A549 (cell line): ENCODE results near the gene EGFLAM. TPM values are rescaled to one million over a fixed set of nuclear protein-coding genes. Genes with fewer than 3 reads are reported as not detected.

Experiments used
- ATAC-seq, 2 experiments: fragments of 200-7000 bp in 1 of 2; fragments of >200 bp in 1 of 2; cut with Nextera tagmentation in 1 of 2; cut with Tn5 transposase in 1 of 2; 3 replicates each; pipeline versions ENCODE4 v1.8.0 to v1.9.1; 2018 to 2020; ENCODE audit warnings: mild to moderate bottlenecking in 1 of 2, moderate library complexity in 1 of 2
- CTCF ChIA-PET: fragments of 300-600 bp; sonication (Branson Sonifier 250); formaldehyde crosslinking; extraction: SDS; loops from one replicate; lab custom pipeline; 2021; ENCODE audit warnings: antibody characterized with exemption, inconsistent platforms; lab: Yijun Ruan, JAX
- POLR2A ChIA-PET: fragments of 350-600 bp; formaldehyde crosslinking; extraction: SDS; loops from one replicate; lab custom pipeline; 2021; ENCODE audit warnings: antibody characterized with exemption, inconsistent platforms; lab: Yijun Ruan, JAX
- DNase-seq, 2 experiments: peaks; one replicate each; pipeline versions ENCODE4 v3.0.0 to v3.0.0-alpha.2; 2011 to 2016; ENCODE audit warnings: low read depth in 1 of 2, low spot score in 1 of 2
- FAIRE-seq: peaks from 2 replicates; lab custom pipeline; 2011; peaks lifted over from hg19 to GRCh38; lab: Jason Lieb, UNC
- H3K27ac ChIP-seq, 2 experiments: fragments of >200 bp; sonication (Bioruptor Twin); formaldehyde crosslinking; 3 replicates each; pipeline ENCODE4 v1.5.1; 2016 to 2017
- H3K4me1 ChIP-seq: fragments of >200 bp; sonication (Bioruptor Twin); formaldehyde crosslinking; 3 replicates; pipeline ENCODE4 v1.6.1; 2016
- H3K4me2 ChIP-seq: fragments of >200 bp; sonication (Bioruptor Twin); formaldehyde crosslinking; 3 replicates; pipeline ENCODE4 v1.6.1; 2016
- H3K4me3 ChIP-seq: fragments of >200 bp; sonication (Bioruptor Twin); formaldehyde crosslinking; 3 replicates; pipeline ENCODE4 v1.5.1; 2016
- H3K9me3 ChIP-seq: fragments of >200 bp; sonication (Bioruptor Twin); formaldehyde crosslinking; 3 replicates; pipeline ENCODE4 v1.6.1; 2016
- BHLHE40 ChIP-seq: IDR thresholded peaks from 2 replicates; pipeline ENCODE4 v1.6.1; 2012; ENCODE audit warnings: low read depth, low read length, inconsistent platforms
- CHD4 ChIP-seq: fragments of 200-600 bp; sonication (generic); IDR thresholded peaks from 2 replicates; pipeline ENCODE4 v1.6.1; 2016; ENCODE audit warnings: antibody characterized with exemption, mild to moderate bottlenecking, borderline replicate concordance
- FOSB ChIP-seq: fragments of 250-450 bp; sonication (Bioruptor Pico); IDR thresholded peaks from 2 replicates; pipeline ENCODE4 v1.5.0; 2020; ENCODE audit warnings: mild to moderate bottlenecking, moderate library complexity
- FOSL2 ChIP-seq, 2 experiments: fragments of 450-650 bp in 1 of 2; fragments of >200 bp in 1 of 2; sonication (Bioruptor Twin) in 1 of 2; formaldehyde crosslinking; IDR thresholded peaks; 2 replicates each; pipeline versions ENCODE4 v1.5.0 to v1.6.1; 2016 to 2020; ENCODE audit warnings: mild to moderate bottlenecking in 1 of 2, moderate library complexity in 1 of 2
- HOXA7 ChIP-seq: fragments of 250-450 bp; sonication (Bioruptor Pico); IDR thresholded peaks from 2 replicates; pipeline ENCODE4 v1.5.0; 2020; ENCODE audit warnings: mild to moderate bottlenecking, moderate library complexity
- JUNB ChIP-seq: fragments of >200 bp; sonication (Bioruptor Twin); formaldehyde crosslinking; IDR thresholded peaks from 2 replicates; pipeline ENCODE4 v1.6.1; 2016
- POLR2A ChIP-seq: IDR thresholded peaks from 2 replicates; pipeline ENCODE4 v1.6.1; 2012; ENCODE audit warnings: mild to moderate bottlenecking, low read length
- POLR2AphosphoS2 ChIP-seq: conservative IDR thresholded peaks from 2 replicates; pipeline ENCODE4 v1.6.1; 2012; ENCODE audit warnings: low read length, improper control_type of control experiment, inconsistent platforms
- RAD21 ChIP-seq, 2 experiments: fragments of >200 bp in 1 of 2; sonication (Bioruptor Twin) in 1 of 2; formaldehyde crosslinking in 1 of 2; IDR thresholded peaks in 1 of 2; conservative IDR thresholded peaks in 1 of 2; 2 replicates in 1 of 2; 3 replicates in 1 of 2; pipeline ENCODE4 v1.6.1; 2012 to 2018; ENCODE audit warnings: inconsistent platforms in 1 of 2
- RARB ChIP-seq: fragments of 250-450 bp; sonication (Bioruptor Pico); IDR thresholded peaks from 2 replicates; pipeline ENCODE4 v1.8.0; 2021; ENCODE audit warnings: mild to moderate bottlenecking, moderate library complexity
- RFX5 ChIP-seq: fragments of 450-650 bp; IDR thresholded peaks from 2 replicates; pipeline ENCODE4 v1.7.1; 2014; ENCODE audit warnings: antibody characterized with exemption, mild to moderate bottlenecking, moderate library complexity
- SREBF2 ChIP-seq: fragments of 450-650 bp; IDR thresholded peaks from 2 replicates; pipeline ENCODE4 v1.6.1; 2014; ENCODE audit warnings: mild to moderate bottlenecking, moderate library complexity
- TP53 ChIP-seq: fragments of 250-450 bp; sonication (Bioruptor Pico); IDR thresholded peaks from 2 replicates; pipeline ENCODE4 v1.5.0; 2021; ENCODE audit warnings: mild to moderate bottlenecking, moderate library complexity
- WGBS: methylation state at CpG from one replicate; pipeline ENCODE4 v1.1.6; 2017; ENCODE audit errors: missing lambda C conversion rate; 5-methylcytosine and 5-hydroxymethylcytosine counted together
- polyA plus RNA-seq, 4 experiments: library from polyadenylated mRNA; depleted of rRNA in 3 of 4; stranded (reverse); fragments of >200 nt; fragmentation: RNase III in 1 of 4; extraction: RNeasy Plus Mini Kit Qiagen cat#74134 plus additional on column Dnase treatment in 1 of 4; gene quantifications; 2 replicates in 3 of 4; 3 replicates in 1 of 4; pipeline ENCODE4 v1.2.3, GENCODE V29; 2011 to 2017
- TF ChIP-seq, protein P1 (sequence below): fragments of >200 bp; sonication (Bioruptor Twin); formaldehyde crosslinking; IDR thresholded peaks from 3 replicates; pipeline ENCODE4 v1.5.1; 2016
- TF ChIP-seq, protein P2 (sequence below): fragments of >200 bp; sonication (Bioruptor Twin); formaldehyde crosslinking; IDR thresholded peaks from 2 replicates; pipeline ENCODE4 v1.6.1; 2016
- TF ChIP-seq, protein P3 (sequence below): fragments of >200 bp; sonication (Bioruptor Twin); formaldehyde crosslinking; IDR thresholded peaks from 3 replicates; pipeline ENCODE4 v1.6.1; 2016
- TF ChIP-seq, protein P4 (sequence below): fragments of 450-650 bp; IDR thresholded peaks from 2 replicates; pipeline ENCODE4 v1.6.1; 2014; ENCODE audit warnings: antibody characterized with exemption

Gene EGFLAM
- polyA plus RNA-seq, 2 of the 4 experiments (the other 2 are of a cell fraction): 0.13 TPM; not detected in 1

DNA sequence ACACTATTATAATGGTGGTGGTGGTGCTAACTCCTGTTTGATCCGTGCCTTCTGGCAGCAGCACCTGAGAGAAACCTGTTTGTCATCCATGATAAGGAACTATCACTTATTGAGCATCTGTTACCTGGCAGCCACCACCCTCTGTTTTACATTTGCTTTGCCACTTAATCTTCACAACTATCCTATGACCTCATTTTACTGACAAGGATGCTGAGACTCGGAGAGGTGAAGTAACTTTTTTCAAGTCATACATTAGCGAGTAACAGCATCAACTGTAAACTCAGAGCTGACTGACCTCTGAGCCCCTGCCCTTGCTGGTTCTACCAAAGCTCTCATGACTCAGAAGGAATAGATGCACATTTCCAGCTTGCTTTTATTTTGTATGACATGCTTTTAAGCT is 81.1 kb downstream of the EGFLAM start:
- WGBS: 2% methylated on average over 3 of the region's 3 CpGs
- H3K9me3 ChIP-seq: no peaks in the 10 kb centered on the region
- no peak overlapping the region for H3K4me2 ChIP-seq
- DNase-seq (no peak), ATAC-seq (no peak; a peak in 1 of 6 replicates), FAIRE-seq (no peak)
- H3K4me1 ChIP-seq: no peaks in the 10 kb centered on the region
- no peak overlapping the region for H3K4me3 ChIP-seq
- TF ChIP-seq RARB (no peak), TP53 (no peak), RAD21 (conservative IDR thresholded peaks at IDR 0.05 in 1 of 2, IDR thresholded peaks at IDR 0.05 in 1 of 2) (no peak)
- TF ChIP-seq, protein P1, sequence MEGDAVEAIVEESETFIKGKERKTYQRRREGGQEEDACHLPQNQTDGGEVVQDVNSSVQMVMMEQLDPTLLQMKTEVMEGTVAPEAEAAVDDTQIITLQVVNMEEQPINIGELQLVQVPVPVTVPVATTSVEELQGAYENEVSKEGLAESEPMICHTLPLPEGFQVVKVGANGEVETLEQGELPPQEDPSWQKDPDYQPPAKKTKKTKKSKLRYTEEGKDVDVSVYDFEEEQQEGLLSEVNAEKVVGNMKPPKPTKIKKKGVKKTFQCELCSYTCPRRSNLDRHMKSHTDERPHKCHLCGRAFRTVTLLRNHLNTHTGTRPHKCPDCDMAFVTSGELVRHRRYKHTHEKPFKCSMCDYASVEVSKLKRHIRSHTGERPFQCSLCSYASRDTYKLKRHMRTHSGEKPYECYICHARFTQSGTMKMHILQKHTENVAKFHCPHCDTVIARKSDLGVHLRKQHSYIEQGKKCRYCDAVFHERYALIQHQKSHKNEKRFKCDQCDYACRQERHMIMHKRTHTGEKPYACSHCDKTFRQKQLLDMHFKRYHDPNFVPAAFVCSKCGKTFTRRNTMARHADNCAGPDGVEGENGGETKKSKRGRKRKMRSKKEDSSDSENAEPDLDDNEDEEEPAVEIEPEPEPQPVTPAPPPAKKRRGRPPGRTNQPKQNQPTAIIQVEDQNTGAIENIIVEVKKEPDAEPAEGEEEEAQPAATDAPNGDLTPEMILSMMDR: no peak
- POLR2A ChIA-PET: no interaction called here
- CTCF ChIA-PET: no interaction called here
- H3K27ac ChIP-seq: no peak overlapping the region

DNA sequence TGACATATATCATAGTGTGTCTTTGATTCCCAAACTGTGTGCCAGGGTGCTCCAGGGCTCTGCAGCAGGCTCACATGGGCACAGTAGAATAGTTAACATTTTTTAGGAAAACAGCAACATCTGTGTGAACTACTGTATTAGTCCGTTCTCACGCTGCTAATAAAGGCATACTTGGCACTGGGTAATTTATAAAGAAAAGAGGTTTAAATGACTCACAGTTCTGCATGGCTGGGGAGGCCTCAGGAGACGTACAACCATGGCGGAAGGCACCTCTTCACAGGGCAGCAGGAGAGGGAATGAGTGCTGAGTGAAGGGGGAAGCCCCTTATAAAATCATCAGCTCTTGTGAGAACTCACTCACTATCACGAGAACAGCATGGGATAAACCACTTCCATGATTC is 82.7 kb downstream of the EGFLAM start:
- CTCF ChIA-PET: no interaction called here
- H3K4me3 ChIP-seq: no peak overlapping the region
- H3K4me2 ChIP-seq: no peak overlapping the region
- ATAC-seq (no peak), DNase-seq (no peak), FAIRE-seq (no peak)
- no peaks in the 10 kb centered on the region for H3K9me3 ChIP-seq
- POLR2A ChIA-PET: no interaction called here
- TF ChIP-seq BHLHE40 (no peak), SREBF2 (no peak), RFX5 (no peak), RARB (no peak), POLR2A (no peak)
- TF ChIP-seq, protein P2, sequence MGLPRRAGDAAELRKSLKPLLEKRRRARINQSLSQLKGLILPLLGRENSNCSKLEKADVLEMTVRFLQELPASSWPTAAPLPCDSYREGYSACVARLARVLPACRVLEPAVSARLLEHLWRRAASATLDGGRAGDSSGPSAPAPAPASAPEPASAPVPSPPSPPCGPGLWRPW: no peak
- TF ChIP-seq, protein P3, sequence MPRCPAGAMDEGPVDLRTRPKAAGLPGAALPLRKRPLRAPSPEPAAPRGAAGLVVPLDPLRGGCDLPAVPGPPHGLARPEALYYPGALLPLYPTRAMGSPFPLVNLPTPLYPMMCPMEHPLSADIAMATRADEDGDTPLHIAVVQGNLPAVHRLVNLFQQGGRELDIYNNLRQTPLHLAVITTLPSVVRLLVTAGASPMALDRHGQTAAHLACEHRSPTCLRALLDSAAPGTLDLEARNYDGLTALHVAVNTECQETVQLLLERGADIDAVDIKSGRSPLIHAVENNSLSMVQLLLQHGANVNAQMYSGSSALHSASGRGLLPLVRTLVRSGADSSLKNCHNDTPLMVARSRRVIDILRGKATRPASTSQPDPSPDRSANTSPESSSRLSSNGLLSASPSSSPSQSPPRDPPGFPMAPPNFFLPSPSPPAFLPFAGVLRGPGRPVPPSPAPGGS: no peak
- WGBS: 13% methylated on average over 5 of the region's 5 CpGs
- no peaks in the 10 kb centered on the region for H3K4me1 ChIP-seq
- H3K27ac ChIP-seq: no peak overlapping the region

DNA sequence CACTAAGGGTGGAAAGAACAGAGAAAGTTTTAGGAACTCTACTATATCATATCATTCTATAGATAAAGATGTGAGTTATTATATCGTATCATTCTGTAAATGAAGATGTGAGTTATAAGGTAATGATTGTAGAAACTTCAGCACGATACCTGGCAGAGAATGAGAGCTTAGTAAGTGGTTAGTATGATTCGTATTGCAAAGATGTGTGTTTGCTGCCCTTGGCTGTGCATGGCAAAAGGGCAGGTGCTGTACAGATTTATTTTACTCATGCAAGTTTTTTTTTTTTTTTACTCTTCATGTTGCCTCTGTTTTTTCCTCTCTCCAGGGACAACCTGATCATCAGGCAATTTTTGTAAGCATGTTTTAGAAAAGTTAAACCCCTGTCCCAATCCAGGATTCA is 83.3 kb downstream of the EGFLAM start:
- H3K9me3 ChIP-seq: no peaks in the 10 kb centered on the region
- DNase-seq: no peak
- H3K4me1 ChIP-seq: no peaks in the 10 kb centered on the region
- CTCF ChIA-PET: no interaction called here
- no peak overlapping the region for H3K4me2 ChIP-seq
- no peak overlapping the region for H3K4me3 ChIP-seq
- 1% methylated on average over 3 of the region's 3 CpGs for WGBS
- no peak for TF ChIP-seq JUNB
- ATAC-seq: no peak
- H3K27ac ChIP-seq: no peak overlapping the region
- POLR2A ChIA-PET: no interaction called here
- no peak for FAIRE-seq

DNA sequence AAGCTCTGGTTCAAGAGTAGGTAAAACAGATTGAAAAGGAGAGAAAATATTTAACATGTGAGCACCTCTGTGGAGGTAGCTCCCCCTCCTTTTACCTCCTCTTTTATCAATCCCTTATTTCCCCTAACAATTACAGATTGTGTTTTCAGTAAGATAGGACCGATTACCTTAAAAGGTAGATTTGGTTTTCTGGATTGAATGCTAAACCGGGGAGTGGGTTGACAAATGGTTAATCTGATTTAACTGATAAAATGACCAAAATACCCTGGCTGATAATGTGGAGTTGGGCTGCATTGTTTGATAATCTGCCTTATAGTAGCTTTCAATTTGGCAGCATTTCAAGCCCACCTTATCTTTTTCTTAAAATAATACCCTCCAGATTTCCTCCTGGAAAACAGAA is 83.9 kb downstream of the EGFLAM start:
- POLR2A ChIA-PET: no interaction called here

More for the DNA sequence above, 83.9 kb downstream of the EGFLAM start:
- Histone ChIP-seq H3K4me1 (no peaks in the 10 kb centered on the region), H3K4me2 (no peak overlapping the region), H3K4me3 (no peak overlapping the region), H3K9me3 (no peaks in the 10 kb centered on the region), H3K27ac (no peak overlapping the region)
- FAIRE-seq (no peak), ATAC-seq (no peak), DNase-seq (no peak)
- CTCF ChIA-PET: no interaction called here
- 13% methylated on average over 2 of the region's 2 CpGs for WGBS
- TF ChIP-seq HOXA7 (CRISPR knock-in tag) (no peak), CHD4 (no peak), POLR2AphosphoS2 (no peak), FOSL2 (IDR thresholded peaks at IDR 0.05) (no peak), FOSL2 (CRISPR knock-in tag; IDR thresholded peaks at IDR 0.05) (no peak), FOSB (CRISPR knock-in tag) (no peak)
- TF ChIP-seq, protein P4, sequence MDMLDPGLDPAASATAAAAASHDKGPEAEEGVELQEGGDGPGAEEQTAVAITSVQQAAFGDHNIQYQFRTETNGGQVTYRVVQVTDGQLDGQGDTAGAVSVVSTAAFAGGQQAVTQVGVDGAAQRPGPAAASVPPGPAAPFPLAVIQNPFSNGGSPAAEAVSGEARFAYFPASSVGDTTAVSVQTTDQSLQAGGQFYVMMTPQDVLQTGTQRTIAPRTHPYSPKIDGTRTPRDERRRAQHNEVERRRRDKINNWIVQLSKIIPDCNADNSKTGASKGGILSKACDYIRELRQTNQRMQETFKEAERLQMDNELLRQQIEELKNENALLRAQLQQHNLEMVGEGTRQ: no peak
- TF ChIP-seq, protein P3: no peak
- TF ChIP-seq, all 56 proteins: peak for 0
